DOHH2 (cell line): ENCODE data around the gene TMEM229B.

Experiments used
- H3F3A ChIP-seq: fragments of 200-600 bp; sonication (generic), shearing (Covaris generic); 2 replicates; pipeline ENCODE4 v1.6.0; 2016; ENCODE audit warnings: antibody characterized with exemption, mild to moderate bottlenecking; ENCODE audit not compliant: control insufficient read depth, insufficient read depth
- H3K27ac ChIP-seq: fragments of 200-600 bp; sonication (generic); 2 replicates; pipeline ENCODE4 v1.5.1; 2014; ENCODE audit warnings: low read depth, mild to moderate bottlenecking, low read length, moderate library complexity
- H3K27me3 ChIP-seq: fragments of 200-600 bp; sonication (generic); 2 replicates; pipeline ENCODE4 v1.6.1; 2014; ENCODE audit warnings: mild to moderate bottlenecking, low read length, mixed read lengths; ENCODE audit not compliant: control insufficient read depth
- H3K36me3 ChIP-seq: fragments of 200-600 bp; sonication (generic); 2 replicates; pipeline ENCODE4 v1.6.1; 2014; ENCODE audit warnings: mild to moderate bottlenecking, low read length, moderate library complexity, mixed read lengths; ENCODE audit not compliant: control insufficient read depth
- H3K4me1 ChIP-seq: fragments of 200-600 bp; sonication (generic); 2 replicates; pipeline ENCODE4 v1.6.1; 2014; ENCODE audit warnings: mild to moderate bottlenecking, low read length, mixed read lengths; ENCODE audit not compliant: control insufficient read depth
- H3K4me2 ChIP-seq: fragments of 200-600 bp; sonication (generic); 2 replicates; pipeline ENCODE4 v1.6.0; 2014; ENCODE audit warnings: mild to moderate bottlenecking, low read length, moderate library complexity
- H3K4me3 ChIP-seq: fragments of 200-600 bp; sonication (generic); 2 replicates; pipeline ENCODE4 v1.5.1; 2014; ENCODE audit warnings: mild to moderate bottlenecking, low read length, mixed read lengths
- H3K79me2 ChIP-seq: fragments of 200-600 bp; sonication (generic); 2 replicates; pipeline ENCODE4 v1.6.1; 2014; ENCODE audit warnings: mild to moderate bottlenecking, low read length, mixed read lengths; ENCODE audit not compliant: control insufficient read depth
- H3K9me2 ChIP-seq: fragments of 200-600 bp; sonication (generic); replicated peaks from 2 replicates; pipeline ENCODE4 v1.6.1; 2014; ENCODE audit warnings: mild to moderate bottlenecking, low read length, mixed read lengths; ENCODE audit not compliant: control insufficient read depth
- H3K9me3 ChIP-seq: fragments of 200-600 bp; sonication (generic); 2 replicates; pipeline ENCODE4 v1.6.1; 2014; ENCODE audit warnings: antibody characterized with exemption, low read length, mixed read lengths; ENCODE audit not compliant: control insufficient read depth, insufficient read depth
- H4K20me1 ChIP-seq: fragments of 200-600 bp; sonication (generic); 2 replicates; pipeline ENCODE4 v1.6.0; 2014; ENCODE audit warnings: low read depth, mild to moderate bottlenecking, antibody characterized with exemption, low read length, moderate library complexity; ENCODE audit not compliant: control insufficient read depth, insufficient read depth
- CTCF ChIP-seq: fragments of 200-600 bp; sonication (generic); IDR thresholded peaks from one replicate; pipeline ENCODE4 v1.5.1; 2014; ENCODE audit warnings: antibody characterized with exemption, mild to moderate bottlenecking, low read depth, low read length; ENCODE audit not compliant: poor library complexity, severe bottlenecking
- EZH2phosphoT487 ChIP-seq: fragments of 200-600 bp; sonication (generic); IDR thresholded peaks from 2 replicates; pipeline ENCODE4 v1.6.1; 2017; ENCODE audit warnings: borderline replicate concordance, mild to moderate bottlenecking, antibody characterized with exemption, low read length, moderate library complexity, mixed read lengths

The TMEM229B gene

GRCh38 chr14:67510121-67510520, 21.6 kb upstream of the TMEM229B start:
- Histone ChIP-seq H3K27me3 (no peaks in the 10 kb centered on the region), H3K36me3 (no peaks in the 10 kb centered on the region), H3K4me2 (no peak overlapping the region), H3K9me3 (no peaks in the 10 kb centered on the region), H3K9me2 (no peaks in the 10 kb centered on the region), H3K79me2 (no peaks in the 10 kb centered on the region), H3F3A (peaks cover 10% of the 10 kb centered on the region), H4K20me1 (no peaks in the 10 kb centered on the region), H3K4me1 (peaks cover 34% of the 10 kb centered on the region), H3K4me3 (no peak overlapping the region), H3K27ac (no peak overlapping the region)
- TF ChIP-seq EZH2phosphoT487 (no peak), CTCF (no peak)

- Histone ChIP-seq H3K36me3 (no peaks in the 10 kb centered on the region), H3F3A (peaks cover 10% of the 10 kb centered on the region), H3K4me2 (no peak overlapping the region), H3K79me2 (no peaks in the 10 kb centered on the region), H3K4me3 (no peak overlapping the region), H3K27me3 (no peaks in the 10 kb centered on the region), H3K9me2 (no peaks in the 10 kb centered on the region), H4K20me1 (no peaks in the 10 kb centered on the region), H3K27ac (no peak overlapping the region), H3K9me3 (no peaks in the 10 kb centered on the region), H3K4me1 (peaks cover 26% of the 10 kb centered on the region)
- no peak for TF ChIP-seq EZH2phosphoT487
- TF ChIP-seq CTCF = no peak
These were observed 20.4 kb upstream of the TMEM229B start for GRCh38 chr14:67508956-67509355.

GRCh38 chr14:67505254-67505653, 16.7 kb upstream of the TMEM229B start:
- TF ChIP-seq CTCF = no peak

GRCh38 chr14:67503331-67503730, 14.8 kb upstream of the TMEM229B start:
- Histone ChIP-seq H3K4me2 (no peak overlapping the region), H3K4me3 (no peak overlapping the region), H4K20me1 (no peaks in the 10 kb centered on the region), H3K27me3 (no peaks in the 10 kb centered on the region), H3K9me3 (no peaks in the 10 kb centered on the region), H3K9me2 (no peaks in the 10 kb centered on the region), H3K79me2 (no peaks in the 10 kb centered on the region), H3K36me3 (no peaks in the 10 kb centered on the region), H3K4me1 (no peaks in the 10 kb centered on the region), H3F3A (no peaks in the 10 kb centered on the region), H3K27ac (no peak overlapping the region)
- TF ChIP-seq CTCF (no peak), EZH2phosphoT487 (no peak)

More at GRCh38 chr14:67505254-67505653, 16.7 kb upstream of the TMEM229B start:
- H3K4me2 ChIP-seq = no peak overlapping the region
- no peak overlapping the region for H3K4me3 ChIP-seq
- H4K20me1 ChIP-seq = no peaks in the 10 kb centered on the region
- no peaks in the 10 kb centered on the region for H3K27me3 ChIP-seq
- no peaks in the 10 kb centered on the region for H3K9me3 ChIP-seq
- no peaks in the 10 kb centered on the region for H3K36me3 ChIP-seq
- no peak overlapping the region for H3K27ac ChIP-seq
- no peaks in the 10 kb centered on the region for H3K9me2 ChIP-seq
- H3K79me2 ChIP-seq = no peaks in the 10 kb centered on the region
- H3K4me1 ChIP-seq = no peaks in the 10 kb centered on the region
- no peaks in the 10 kb centered on the region for H3F3A ChIP-seq
